Kidney epithelial cell (primary cell): ENCODE results near the gene SFTA2. TPM values are rescaled to one million over a fixed set of nuclear protein-coding genes. Genes with fewer than 3 reads are reported as not detected.

ENCODE experiments used
- DNase-seq: peaks from one replicate; pipeline ENCODE4 v3.0.0-alpha.2; 2010; ENCODE audit warnings: low read depth
- H3K27me3 ChIP-seq: 2 replicates; pipeline ENCODE4 v1.6.0; 2011; ENCODE audit warnings: low read length; ENCODE audit not compliant: control insufficient read depth, insufficient read depth
- H3K36me3 ChIP-seq: 2 replicates; pipeline ENCODE4 v1.5.1; 2011; ENCODE audit warnings: low read length; ENCODE audit not compliant: control insufficient read depth, insufficient read depth
- H3K4me3 ChIP-seq: 2 replicates; pipeline ENCODE4 v1.5.1; 2011; ENCODE audit warnings: low read depth, mild to moderate bottlenecking, control low read depth, low read length
- CTCF ChIP-seq: IDR thresholded peaks from 2 replicates; pipeline ENCODE4 v1.5.1; 2011; ENCODE audit warnings: mild to moderate bottlenecking, moderate library complexity, low read length, control low read depth, inconsistent platforms; ENCODE audit not compliant: insufficient read depth, poor library complexity, severe bottlenecking
- total RNA-seq: library from RNA; depleted of rRNA; stranded (reverse); fragments of >200 nt; gene quantifications from 2 replicates; pipeline ENCODE4 v1.2.3, GENCODE V29; 2015

SFTA2 gene
- total RNA-seq, 1 donor from 2014 or later, result 1.0 TPM

GRCh38 chr6:30900863-30901417 is 31.0 kb downstream of the SFTA2 start:
- TF ChIP-seq CTCF, result no peak
- peaks cover 5% of the 10 kb centered on the region for H3K36me3 ChIP-seq
- no peaks in the 10 kb centered on the region for H3K27me3 ChIP-seq
- no peak for DNase-seq
- H3K4me3 ChIP-seq, result no peak overlapping the region

GRCh38 chr6:30898750-30899360 is 33.1 kb downstream of the SFTA2 start:
- DNase-seq, result no peak
- Histone ChIP-seq H3K27me3 (no peaks in the 10 kb centered on the region), H3K4me3 (no peak overlapping the region), H3K36me3 (peaks cover 5% of the 10 kb centered on the region)
- TF ChIP-seq CTCF, result no peak

GRCh38 chr6:30897882-30898281 is 34.1 kb downstream of the SFTA2 start:
- DNase-seq, result no peak
- Histone ChIP-seq H3K27me3 (no peaks in the 10 kb centered on the region), H3K36me3 (peaks cover 6% of the 10 kb centered on the region), H3K4me3 (no peak overlapping the region)
- no peak for TF ChIP-seq CTCF

GRCh38 chr6:30896541-30896940 is 35.4 kb downstream of the SFTA2 start:
- H3K27me3 ChIP-seq, result no peaks in the 10 kb centered on the region
- no peak overlapping the region for H3K4me3 ChIP-seq
- TF ChIP-seq CTCF, result no peak
- DNase-seq, result no peak
- H3K36me3 ChIP-seq, result peaks cover 7% of the 10 kb centered on the region

- H3K27me3 ChIP-seq, result no peaks in the 10 kb centered on the region
- no peak for DNase-seq
- peaks cover 10% of the 10 kb centered on the region for H3K36me3 ChIP-seq
Measured at GRCh38 chr6:30895343-30895742, 36.6 kb downstream of the SFTA2 start.

More at GRCh38 chr6:30895343-30895742, 36.6 kb downstream of the SFTA2 start:
- H3K4me3 ChIP-seq, result no peak overlapping the region
- TF ChIP-seq CTCF, result no peak
